ENCODE measurements around the gene ITGA3. TPM values are rescaled to one million over a fixed set of nuclear protein-coding genes. Genes with fewer than 3 reads are reported as not detected.

ITGA3 gene
- total RNA-seq: 6.5 and 8.9 TPM in 2 replicates

GRCh38 chr17:50055426-50056216 lies at the start of gene ITGA3:
TSS of gene ITGA3 (plus strand) at chr17:50056110. CDS start at chr17:50056440, 330 bp downstream.
- intact Hi-C loops (cut with micrococcal nuclease): loop anchor here (1.0 kb wide), 2 partner anchors 29 to 39 kb away; no protein-coding TSS in a partner anchor

- intact Hi-C loops (cut with micrococcal nuclease): no loop called here
Measured at GRCh38 chr17:50009282-50009681, 46.6 kb upstream of the ITGA3 start.

GRCh38 chr17:50013079-50013478 lies 42.8 kb upstream of the ITGA3 start:
- intact Hi-C loops (cut with micrococcal nuclease): no loop called here

GRCh38 chr17:50014471-50015088 lies 41.3 kb upstream of the ITGA3 start:
- intact Hi-C loops (cut with micrococcal nuclease): no loop called here

- intact Hi-C loops (cut with micrococcal nuclease): no loop called here
Measured at GRCh38 chr17:50015146-50015545, 40.8 kb upstream of the ITGA3 start.

GRCh38 chr17:50018909-50019308 lies 37.0 kb upstream of the ITGA3 start:
- intact Hi-C loops (cut with micrococcal nuclease): no loop called here

- intact Hi-C loops (cut with micrococcal nuclease): no loop called here
Measured at GRCh38 chr17:50020841-50021599, 34.9 kb upstream of the ITGA3 start.

GRCh38 chr17:50021681-50022370 lies 34.1 kb upstream of the ITGA3 start:
- intact Hi-C loops (cut with micrococcal nuclease): no loop called here

- intact Hi-C loops (cut with micrococcal nuclease): no loop called here
Measured at GRCh38 chr17:50022463-50023130, 33.3 kb upstream of the ITGA3 start.

GRCh38 chr17:50023520-50023919 lies 32.4 kb upstream of the ITGA3 start:
- intact Hi-C loops (cut with micrococcal nuclease): no loop called here

GRCh38 chr17:50024808-50025207 lies 31.1 kb upstream of the ITGA3 start:
- intact Hi-C loops (cut with micrococcal nuclease): no loop called here

- intact Hi-C loops (cut with micrococcal nuclease): loop anchor here (1.0 to 2.0 kb wide), 3 partner anchors 29 to 69 kb away; partner anchors contain the start of gene PDK2
Measured at GRCh38 chr17:50026046-50026675, 29.7 kb upstream of the ITGA3 start.

- intact Hi-C loops (cut with micrococcal nuclease): loop anchor here (1.0 to 2.0 kb wide), 3 partner anchors 28 to 68 kb away; partner anchors contain the start of gene PDK2
Measured at GRCh38 chr17:50026837-50027171, 29.1 kb upstream of the ITGA3 start.

- intact Hi-C loops (cut with micrococcal nuclease): loop anchor here (2.0 kb wide), 1 partner anchor 67 kb away; the partner anchor contains the start of gene PDK2
Measured at GRCh38 chr17:50027172-50027880, 28.6 kb upstream of the ITGA3 start.

GRCh38 chr17:50027881-50028735 lies 27.8 kb upstream of the ITGA3 start:
- intact Hi-C loops (cut with micrococcal nuclease): loop anchor here (2.0 kb wide), 1 partner anchor 67 kb away; the partner anchor contains the start of gene PDK2

- intact Hi-C loops (cut with micrococcal nuclease): no loop called here
Measured at GRCh38 chr17:50028736-50029120, 27.2 kb upstream of the ITGA3 start.

- intact Hi-C loops (cut with micrococcal nuclease): no loop called here
Measured at GRCh38 chr17:50029185-50029584, 26.7 kb upstream of the ITGA3 start.

GRCh38 chr17:50033316-50033715 lies 22.6 kb upstream of the ITGA3 start:
- intact Hi-C loops (cut with micrococcal nuclease): no loop called here
